Right cardiac atrium (tissue), 5 donors: Measurements from ENCODE around the gene VTI1A. TPM values are rescaled to one million over a fixed set of nuclear protein-coding genes. Genes with fewer than 3 reads are reported as not detected.

ENCODE experiments used
- ATAC-seq, 2 donors: fragments of 200-7000 bp; cut with Tn5 transposase; one replicate each; pipeline versions ENCODE4 v1.8.0 to v1.9.1; 2020; ENCODE audit warnings: moderate library complexity in 2 of 2, mild to moderate bottlenecking in 1 of 2
- DNase-seq, 3 donors: peaks; one replicate each; pipeline ENCODE4 v3.0.0-alpha.2; 2020
- H3K27ac ChIP-seq: one replicate; pipeline ENCODE4 v1.5.1; 2013; ENCODE audit warnings: mild to moderate bottlenecking, low read length, control low read depth, moderate library complexity
- H3K27me3 ChIP-seq: one replicate; pipeline ENCODE4 v1.6.1; 2013; ENCODE audit not compliant: control insufficient read depth, insufficient read depth
- H3K4me1 ChIP-seq: one replicate; pipeline ENCODE4 v1.6.1; 2013; ENCODE audit warnings: low read length; ENCODE audit not compliant: control insufficient read depth, insufficient read depth
- H3K4me3 ChIP-seq: one replicate; pipeline ENCODE4 v1.5.1; 2013; ENCODE audit warnings: low read length, control low read depth
- H3K9me3 ChIP-seq: one replicate; pipeline ENCODE4 v1.6.1; 2013; ENCODE audit warnings: low read length; ENCODE audit not compliant: control insufficient read depth
- WGBS: extraction: QIAGEN DNeasy Blood & Tissue Kit; methylation state at CpG from one replicate; pipeline ENCODE4 v1.1.7; 2013; 5-methylcytosine and 5-hydroxymethylcytosine counted together
- intact Hi-C, 4 donors: fragments of 100-400 bp; cut with DNase I; formaldehyde crosslinking; loops; one replicate each; pipeline versions ENCODE4 v1.11.0 to v1.14.0; 2022 to 2023
- polyA plus RNA-seq: library from polyadenylated mRNA; stranded (reverse); fragments of 200-250 nt; gene quantifications from one replicate; pipeline ENCODE4 v1.2.3, GENCODE V29; 2013
- total RNA-seq, 4 donors: library from RNA; stranded (reverse); fragmentation: NEBNext Ultra II Directional; extraction: Animal tissue kit (Norgen Biotek cat#: 25700); gene quantifications; one replicate each; pipeline ENCODE4 v1.2.1, GENCODE V29; 2021
- donor health status: healthy with polysubstance abuse.
- donor health status: DM: no; HTN: yes; CAD: no.
- donor health status: DM: no; HTN: no; CAD: no.
- donor health status: DM: no; HTN: yes; CAD: no; lungs with severe emphysema.
- donor health status: DM: yes; HTN: yes; CAD: no.

The VTI1A gene
- total and polyA plus RNA-seq, 5 donors, result 9.1 to 22.5 (median 19.7) TPM

GRCh38 chr10:112679392-112679791 lies 232.4 kb downstream of the VTI1A start:
- no peak for DNase-seq
- H3K9me3 ChIP-seq, result no peaks in the 10 kb centered on the region
- intact Hi-C loops, result no loop called here
- no peak overlapping the region for H3K27ac ChIP-seq
- H3K27me3 ChIP-seq, result no peaks in the 10 kb centered on the region
- no peak for ATAC-seq
- H3K4me3 ChIP-seq, result no peak overlapping the region
- H3K4me1 ChIP-seq, result no peaks in the 10 kb centered on the region
- 94% methylated on average over 2 of the region's 2 CpGs for WGBS

GRCh38 chr10:112680586-112680985 lies 233.6 kb downstream of the VTI1A start:
- WGBS, result 98% methylated on average over 1 of the region's 1 CpG
- no peaks in the 10 kb centered on the region for H3K9me3 ChIP-seq
- intact Hi-C loops, result no loop called here
- H3K27me3 ChIP-seq, result no peaks in the 10 kb centered on the region
- no peak overlapping the region for H3K27ac ChIP-seq
- DNase-seq, result no peak
- no peak overlapping the region for H3K4me3 ChIP-seq
- no peaks in the 10 kb centered on the region for H3K4me1 ChIP-seq
- no peak for ATAC-seq

- DNase-seq (peak in 2 of 3 donors; percentile 15 to 47), ATAC-seq (no peak)
- H3K27me3 ChIP-seq, result no peaks in the 10 kb centered on the region
- no peaks in the 10 kb centered on the region for H3K4me1 ChIP-seq
- H3K4me3 ChIP-seq, result no peak overlapping the region
- no peak overlapping the region for H3K27ac ChIP-seq
- 87% methylated on average over 4 of the region's 4 CpGs for WGBS
- H3K9me3 ChIP-seq, result no peaks in the 10 kb centered on the region
- intact Hi-C loops, result no loop called here
These were observed 240.6 kb downstream of the VTI1A start for GRCh38 chr10:112687647-112688046.

GRCh38 chr10:112689327-112690072 lies 242.5 kb downstream of the VTI1A start:
- 28% methylated on average over 4 of the region's 4 CpGs for WGBS
- no peaks in the 10 kb centered on the region for H3K4me1 ChIP-seq
- ATAC-seq (peak; percentile 52 to 64), DNase-seq (peak; percentile 37 to 70 (median 56))
- H3K27me3 ChIP-seq, result no peaks in the 10 kb centered on the region
- H3K4me3 ChIP-seq, result no peak overlapping the region
- no peak overlapping the region for H3K27ac ChIP-seq
- no peaks in the 10 kb centered on the region for H3K9me3 ChIP-seq
- intact Hi-C loops, result no loop called here

GRCh38 chr10:112695539-112695938 lies 248.5 kb downstream of the VTI1A start:
- ATAC-seq, result no peak
- 96% methylated on average over 7 of the region's 7 CpGs for WGBS

GRCh38 chr10:112696592-112696991 lies 249.6 kb downstream of the VTI1A start:
- Histone ChIP-seq H3K27me3 (no peaks in the 10 kb centered on the region), H3K27ac (no peak overlapping the region), H3K4me1 (no peaks in the 10 kb centered on the region), H3K9me3 (no peaks in the 10 kb centered on the region), H3K4me3 (no peak overlapping the region)
- no peak for ATAC-seq
- WGBS, result 53% methylated on average over 2 of the region's 2 CpGs
- DNase-seq, result no peak
- intact Hi-C loops, result no loop called here

More at GRCh38 chr10:112695539-112695938, 248.5 kb downstream of the VTI1A start:
- DNase-seq, result no peak
- Histone ChIP-seq H3K4me1 (no peaks in the 10 kb centered on the region), H3K9me3 (no peaks in the 10 kb centered on the region), H3K27me3 (no peaks in the 10 kb centered on the region), H3K4me3 (no peak overlapping the region), H3K27ac (no peak overlapping the region)
- intact Hi-C loops, result no loop called here

- Histone ChIP-seq H3K4me1 (no peaks in the 10 kb centered on the region), H3K27me3 (no peaks in the 10 kb centered on the region), H3K9me3 (no peaks in the 10 kb centered on the region), H3K27ac (no peak overlapping the region), H3K4me3 (no peak overlapping the region)
- no peak for DNase-seq
- no peak for ATAC-seq
- 90% methylated on average over 7 of the region's 7 CpGs for WGBS
- intact Hi-C loops, result no loop called here
These were observed 251.3 kb downstream of the VTI1A start for GRCh38 chr10:112698133-112698817.

- Histone ChIP-seq H3K9me3 (no peaks in the 10 kb centered on the region), H3K27me3 (no peaks in the 10 kb centered on the region), H3K4me1 (no peaks in the 10 kb centered on the region), H3K4me3 (no peak overlapping the region), H3K27ac (no peak overlapping the region)
- no peak for ATAC-seq
- 83% methylated on average over 5 of the region's 5 CpGs for WGBS
- no peak for DNase-seq
- intact Hi-C loops, result no loop called here
These were observed 251.8 kb downstream of the VTI1A start for GRCh38 chr10:112698818-112699164.

GRCh38 chr10:112700215-112700671 lies 253.2 kb downstream of the VTI1A start:
- H3K27me3 ChIP-seq, result no peaks in the 10 kb centered on the region
- no peak overlapping the region for H3K27ac ChIP-seq
- no peaks in the 10 kb centered on the region for H3K9me3 ChIP-seq
- no peak for DNase-seq
- H3K4me3 ChIP-seq, result no peak overlapping the region
- intact Hi-C loops, result no loop called here
- no peak for ATAC-seq
- H3K4me1 ChIP-seq, result no peaks in the 10 kb centered on the region

- intact Hi-C loops, result no loop called here
- no peaks in the 10 kb centered on the region for H3K27me3 ChIP-seq
- WGBS, result 70% methylated on average over 4 of the region's 4 CpGs
- no peak overlapping the region for H3K27ac ChIP-seq
- H3K4me3 ChIP-seq, result no peak overlapping the region
- ATAC-seq, result no peak
- no peaks in the 10 kb centered on the region for H3K9me3 ChIP-seq
- DNase-seq, result no peak
- no peaks in the 10 kb centered on the region for H3K4me1 ChIP-seq
These were observed 254.3 kb downstream of the VTI1A start for GRCh38 chr10:112701211-112701877.

- Histone ChIP-seq H3K27me3 (no peaks in the 10 kb centered on the region), H3K4me1 (no peaks in the 10 kb centered on the region), H3K27ac (no peak overlapping the region), H3K9me3 (no peaks in the 10 kb centered on the region), H3K4me3 (no peak overlapping the region)
- ATAC-seq, result no peak
- 88% methylated on average over 2 of the region's 2 CpGs for WGBS
- intact Hi-C loops, result no loop called here
- DNase-seq, result no peak
These were observed 254.9 kb downstream of the VTI1A start for GRCh38 chr10:112701878-112702255.
